Right cardiac atrium (tissue), 5 donors: ENCODE data around the gene RFX8. TPM values are rescaled to one million over a fixed set of nuclear protein-coding genes. Genes with fewer than 3 reads are reported as not detected.
A peak's percentile ranks its signal among the peaks of the same experiment; 100 is the strongest.
"Not testable (repeated sequence)": the region's sequence is repeated elsewhere in the genome, so short reads cannot be mapped to it uniquely, and the experiment has no call there.

Experiments
- ATAC-seq, 2 donors: fragments of 200-7000 bp; cut with Tn5 transposase; one replicate each; pipeline versions ENCODE4 v1.8.0 to v1.9.1; 2020; ENCODE audit warnings: moderate library complexity in 2 of 2, mild to moderate bottlenecking in 1 of 2
- DNase-seq, 3 donors: peaks; one replicate each; pipeline ENCODE4 v3.0.0-alpha.2; 2020
- H3K27ac ChIP-seq: one replicate; pipeline ENCODE4 v1.5.1; 2013; ENCODE audit warnings: mild to moderate bottlenecking, low read length, control low read depth, moderate library complexity
- H3K27me3 ChIP-seq: one replicate; pipeline ENCODE4 v1.6.1; 2013; ENCODE audit not compliant: control insufficient read depth, insufficient read depth
- H3K4me1 ChIP-seq: one replicate; pipeline ENCODE4 v1.6.1; 2013; ENCODE audit warnings: low read length; ENCODE audit not compliant: control insufficient read depth, insufficient read depth
- H3K4me3 ChIP-seq: one replicate; pipeline ENCODE4 v1.5.1; 2013; ENCODE audit warnings: low read length, control low read depth
- H3K9me3 ChIP-seq: one replicate; pipeline ENCODE4 v1.6.1; 2013; ENCODE audit warnings: low read length; ENCODE audit not compliant: control insufficient read depth
- WGBS: extraction: QIAGEN DNeasy Blood & Tissue Kit; methylation state at CpG from one replicate; pipeline ENCODE4 v1.1.7; 2013; 5-methylcytosine and 5-hydroxymethylcytosine counted together
- intact Hi-C, 4 donors: fragments of 100-400 bp; cut with DNase I; formaldehyde crosslinking; loops; one replicate each; pipeline versions ENCODE4 v1.11.0 to v1.14.0; 2022 to 2023
- polyA plus RNA-seq: library from polyadenylated mRNA; stranded (reverse); fragments of 200-250 nt; gene quantifications from one replicate; pipeline ENCODE4 v1.2.3, GENCODE V29; 2013
- total RNA-seq, 4 donors: library from RNA; stranded (reverse); fragmentation: NEBNext Ultra II Directional; extraction: Animal tissue kit (Norgen Biotek cat#: 25700); gene quantifications; one replicate each; pipeline ENCODE4 v1.2.1, GENCODE V29; 2021
- donor health status: healthy with polysubstance abuse.
- donor health status: DM: no; HTN: yes; CAD: no.
- donor health status: DM: no; HTN: no; CAD: no.
- donor health status: DM: no; HTN: yes; CAD: no; lungs with severe emphysema.
- donor health status: DM: yes; HTN: yes; CAD: no.

RFX8 gene
- total and polyA plus RNA-seq, 5 donors, result 0.45 to 1.1 (median 0.53) TPM

- no peak for DNase-seq
- no peak for ATAC-seq
- Histone ChIP-seq H3K27ac (no peak overlapping the region), H3K9me3 (peaks cover 2% of the 10 kb centered on the region), H3K4me3 (no peak overlapping the region), H3K4me1 (no peaks in the 10 kb centered on the region), H3K27me3 (no peaks in the 10 kb centered on the region)
- intact Hi-C loops, result no loop called here
- 80% methylated on average over 1 of the region's 1 CpG for WGBS
Observed at GRCh38 chr2:101442042-101442666, 32.8 kb downstream of the RFX8 start.

GRCh38 chr2:101440127-101440738, 34.7 kb downstream of the RFX8 start:
- intact Hi-C loops, result no loop called here
- DNase-seq (peak; percentile 41 to 80 (median 76)), ATAC-seq (peak; percentile 93)
- Histone ChIP-seq H3K4me3 (no peak overlapping the region), H3K27me3 (no peaks in the 10 kb centered on the region), H3K4me1 (no peaks in the 10 kb centered on the region), H3K27ac (no peak overlapping the region), H3K9me3 (peaks cover 2% of the 10 kb centered on the region)
- WGBS, result 44% methylated on average over 8 of the region's 8 CpGs

GRCh38 chr2:101439716-101440115, 35.2 kb downstream of the RFX8 start:
- no peak for ATAC-seq
- no peak for DNase-seq
- H3K27me3 ChIP-seq, result no peaks in the 10 kb centered on the region
- H3K27ac ChIP-seq, result no peak overlapping the region
- H3K9me3 ChIP-seq, result peaks cover 2% of the 10 kb centered on the region
- no peaks in the 10 kb centered on the region for H3K4me1 ChIP-seq
- H3K4me3 ChIP-seq, result no peak overlapping the region
- WGBS, result 64% methylated on average over 10 of the region's 10 CpGs
- intact Hi-C loops, result no loop called here

GRCh38 chr2:101438555-101438954, 36.4 kb downstream of the RFX8 start:
- H3K4me3 ChIP-seq, intact Hi-C loops, ATAC-seq, H3K9me3 ChIP-seq, DNase-seq, H3K4me1 ChIP-seq, H3K27me3 ChIP-seq, H3K27ac ChIP-seq: not testable (repeated sequence)
- WGBS, result 67% methylated on average over 4 of the region's 4 CpGs

- WGBS, result 44% methylated on average over 24 of the region's 24 CpGs
- ATAC-seq (peak; percentile 63 to 85), DNase-seq (peak; percentile 43 to 73 (median 69))
- Histone ChIP-seq H3K27ac (no peak overlapping the region), H3K27me3 (no peaks in the 10 kb centered on the region), H3K4me3 (no peak overlapping the region), H3K9me3 (no peaks in the 10 kb centered on the region), H3K4me1 (no peaks in the 10 kb centered on the region)
- intact Hi-C loops, result no loop called here
Observed at GRCh38 chr2:101435001-101435862, 39.7 kb downstream of the RFX8 start.

GRCh38 chr2:101433465-101433864, 41.4 kb downstream of the RFX8 start:
- Histone ChIP-seq H3K4me3 (no peak overlapping the region), H3K27ac (no peak overlapping the region), H3K9me3 (no peaks in the 10 kb centered on the region), H3K4me1 (no peaks in the 10 kb centered on the region), H3K27me3 (no peaks in the 10 kb centered on the region)
- intact Hi-C loops, result no loop called here
- DNase-seq (no peak), ATAC-seq (no peak)
- WGBS, result 96% methylated on average over 3 of the region's 3 CpGs

- DNase-seq (peak in 1 of 3 donors; percentile 63), ATAC-seq (peak; percentile 55)
- H3K4me1 ChIP-seq, result no peaks in the 10 kb centered on the region
- WGBS, result 81% methylated on average over 20 of the region's 20 CpGs
- H3K27ac ChIP-seq, result peak overlapping the region; percentile 7
- no peaks in the 10 kb centered on the region for H3K9me3 ChIP-seq
- intact Hi-C loops, result no loop called here
- H3K4me3 ChIP-seq, result no peak overlapping the region
- H3K27me3 ChIP-seq, result no peaks in the 10 kb centered on the region
Observed at GRCh38 chr2:101432411-101433181, 42.3 kb downstream of the RFX8 start.

- Histone ChIP-seq H3K9me3 (no peaks in the 10 kb centered on the region), H3K4me3 (no peak overlapping the region), H3K4me1 (no peaks in the 10 kb centered on the region), H3K27me3 (no peaks in the 10 kb centered on the region), H3K27ac (no peak overlapping the region)
- intact Hi-C loops, result no loop called here
- 89% methylated on average over 4 of the region's 4 CpGs for WGBS
- DNase-seq (no peak), ATAC-seq (no peak)
Observed at GRCh38 chr2:101431486-101431885, 43.4 kb downstream of the RFX8 start.

GRCh38 chr2:101430156-101430555, 44.8 kb downstream of the RFX8 start:
- WGBS, result 97% methylated on average over 2 of the region's 2 CpGs
- DNase-seq (no peak), ATAC-seq (no peak)
- no peak overlapping the region for H3K27ac ChIP-seq
- no peaks in the 10 kb centered on the region for H3K9me3 ChIP-seq
- H3K4me3 ChIP-seq, result no peak overlapping the region
- H3K27me3 ChIP-seq, result no peaks in the 10 kb centered on the region
- H3K4me1 ChIP-seq, result no peaks in the 10 kb centered on the region
- intact Hi-C loops, result no loop called here

GRCh38 chr2:101429453-101429852, 45.5 kb downstream of the RFX8 start:
- H3K27ac ChIP-seq, result no peak overlapping the region
- intact Hi-C loops, result no loop called here
- no peaks in the 10 kb centered on the region for H3K9me3 ChIP-seq
- DNase-seq (no peak), ATAC-seq (no peak)
- WGBS, result 98% methylated on average over 6 of the region's 6 CpGs
- no peaks in the 10 kb centered on the region for H3K4me1 ChIP-seq
- no peaks in the 10 kb centered on the region for H3K27me3 ChIP-seq
- H3K4me3 ChIP-seq, result no peak overlapping the region
